ENCODE results near the gene PRPF19. TPM values are rescaled to one million over a fixed set of nuclear protein-coding genes. Genes with fewer than 3 reads are reported as not detected.

The PRPF19 gene
- total RNA-seq, 1 experiment from 2014 or later = 204 TPM

- Histone ChIP-seq H3K27ac (ENCODE audit: low read depth, low read length, poor library complexity, severe bottlenecking) (no peak overlapping the region), H3K9me3 (ENCODE audit: low read depth, low read length, poor library complexity, severe bottlenecking) (no peaks in the 10 kb centered on the region), H3K27me3 (replicated peaks; ENCODE audit: insufficient read depth, low read depth, low read length, poor library complexity) (no peaks in the 10 kb centered on the region), H3K4me1 (ENCODE audit: insufficient read depth, low read length, poor library complexity, severe bottlenecking) (no peaks in the 10 kb centered on the region), H3K36me3 (ENCODE audit: insufficient read depth, low read length, poor library complexity, severe bottlenecking) (no peaks in the 10 kb centered on the region), H3K4me3 (ENCODE audit: low read depth, low read length, poor library complexity, severe bottlenecking) (no peak overlapping the region)
- intact Hi-C loops (cut with micrococcal nuclease; ENCODE audit: unreplicated experiment) = no loop called here
- TF ChIP-seq EZH2 (IDR thresholded peaks at IDR 0.05; ENCODE audit: borderline replicate concordance, low read depth, low read length, poor library complexity, severe bottlenecking) = no peak
- TF ChIP-seq CTCF (conservative IDR thresholded peaks at IDR 0.05; ENCODE audit: low read depth, low read length) = no peak
- no TSS peak for BruUV-seq (replicated peaks)
- ChIA-PET CTCF (no interaction called here), POLR2A (ENCODE audit: low non-redundant PET) (interaction anchor here (0.7 kb wide), 1 partner anchor 82 kb away, joined by 5 read pairs; no protein-coding TSS in a partner anchor)
- no peak for DNase-seq (ENCODE audit: low spot score)
Observed at GRCh38 chr11:60857378-60858232, 48.8 kb downstream of the PRPF19 start.

- POLR2A ChIA-PET (ENCODE audit: low non-redundant PET) = interaction anchor here (0.6 kb wide), 1 partner anchor 258 kb away, joined by 3 read pairs; no protein-coding TSS in a partner anchor
- no peak within 1 kb of the TSS for H3K4me3 ChIP-seq (ENCODE audit: low read depth, low read length, poor library complexity, severe bottlenecking)
- CTCF ChIA-PET = no interaction called here
- peaks cover 8% of the 10 kb centered on the region for H3K36me3 ChIP-seq (ENCODE audit: insufficient read depth, low read length, poor library complexity, severe bottlenecking)
- no peaks in the 10 kb centered on the region for H3K27me3 ChIP-seq (replicated peaks; ENCODE audit: insufficient read depth, low read depth, low read length, poor library complexity)
- DNase-seq (ENCODE audit: low spot score) = no peak
- H3K27ac ChIP-seq (ENCODE audit: low read depth, low read length, poor library complexity, severe bottlenecking) = no peak within 1 kb of the TSS
- H3K4me1 ChIP-seq (ENCODE audit: insufficient read depth, low read length, poor library complexity, severe bottlenecking) = no peaks in the 10 kb centered on the region
- intact Hi-C loops (cut with micrococcal nuclease; ENCODE audit: unreplicated experiment) = no loop called here
- BruUV-seq (replicated peaks) = no TSS peak
- no peaks in the 10 kb centered on the region for H3K9me3 ChIP-seq (ENCODE audit: low read depth, low read length, poor library complexity, severe bottlenecking)
- TF ChIP-seq EZH2 (IDR thresholded peaks at IDR 0.05; ENCODE audit: borderline replicate concordance, low read depth, low read length, poor library complexity, severe bottlenecking) (no peak), CTCF (conservative IDR thresholded peaks at IDR 0.05; ENCODE audit: low read depth, low read length) (no peak)
Observed at GRCh38 chr11:60855726-60856633, 50.4 kb downstream of the PRPF19 start, which contains the start of gene PTGDR2. TSS of gene PTGDR2 (minus strand) at chr11:60855950. CDS start at chr11:60853722, 2,228 bp downstream.

- intact Hi-C loops (cut with micrococcal nuclease; ENCODE audit: unreplicated experiment) = no loop called here
- CTCF ChIA-PET = no interaction called here
Observed at GRCh38 chr11:60854847-60855725, 51.3 kb downstream of the PRPF19 start.

More at GRCh38 chr11:60854847-60855725, 51.3 kb downstream of the PRPF19 start:
- Histone ChIP-seq H3K27me3 (replicated peaks; ENCODE audit: insufficient read depth, low read depth, low read length, poor library complexity) (no peaks in the 10 kb centered on the region), H3K4me3 (ENCODE audit: low read depth, low read length, poor library complexity, severe bottlenecking) (no peak overlapping the region), H3K27ac (ENCODE audit: low read depth, low read length, poor library complexity, severe bottlenecking) (no peak overlapping the region), H3K36me3 (ENCODE audit: insufficient read depth, low read length, poor library complexity, severe bottlenecking) (peaks cover 17% of the 10 kb centered on the region), H3K4me1 (ENCODE audit: insufficient read depth, low read length, poor library complexity, severe bottlenecking) (no peaks in the 10 kb centered on the region), H3K9me3 (ENCODE audit: low read depth, low read length, poor library complexity, severe bottlenecking) (no peaks in the 10 kb centered on the region)
- TF ChIP-seq CTCF (conservative IDR thresholded peaks at IDR 0.05; ENCODE audit: low read depth, low read length) = no peak
- no peak for TF ChIP-seq EZH2 (IDR thresholded peaks at IDR 0.05; ENCODE audit: borderline replicate concordance, low read depth, low read length, poor library complexity, severe bottlenecking)
- POLR2A ChIA-PET (ENCODE audit: low non-redundant PET) = no interaction called here
- no TSS peak for BruUV-seq (replicated peaks)
- no peak for DNase-seq (ENCODE audit: low spot score)

Measured in A673 (cell line).